NCI-H2227 treated with DMSO at 0.1 percent for 48 hours (cell line): ENCODE data around the gene CCDC174.
"Not testable (repeated sequence)": the region's sequence is repeated elsewhere in the genome, so short reads cannot be mapped to it uniquely, and the experiment has no call there.

Experiments used
- DNase-seq: peaks from one replicate; lab custom pipeline; 2025; lab: John Stamatoyannopoulos, UW

The CCDC174 gene

GRCh38 chr3:14627815-14628214 is 23.7 kb upstream of the CCDC174 start:
- no peak for DNase-seq

- no peak for DNase-seq
These were observed 23.2 kb upstream of the CCDC174 start for GRCh38 chr3:14628406-14628805.

- no peak for DNase-seq
These were observed 21.0 kb upstream of the CCDC174 start for GRCh38 chr3:14630404-14631100.

- no peak for DNase-seq
These were observed 20.5 kb upstream of the CCDC174 start for GRCh38 chr3:14631101-14631497.

GRCh38 chr3:14631687-14632441 is 19.7 kb upstream of the CCDC174 start:
- no peak for DNase-seq

GRCh38 chr3:14632442-14632930 is 19.1 kb upstream of the CCDC174 start:
- no peak for DNase-seq

- no peak for DNase-seq
These were observed 18.1 kb upstream of the CCDC174 start for GRCh38 chr3:14633417-14633816.

GRCh38 chr3:14633819-14634424 is 17.6 kb upstream of the CCDC174 start:
- DNase-seq = no peak

- DNase-seq = no peak
These were observed 16.7 kb upstream of the CCDC174 start for GRCh38 chr3:14634763-14635400.

GRCh38 chr3:14636496-14637087 is 15.0 kb upstream of the CCDC174 start:
- no peak for DNase-seq

- no peak for DNase-seq
These were observed 11.4 kb upstream of the CCDC174 start for GRCh38 chr3:14640157-14640562.

- no peak for DNase-seq
These were observed 10.8 kb upstream of the CCDC174 start for GRCh38 chr3:14640734-14641133.

GRCh38 chr3:14641346-14641745 is 10.2 kb upstream of the CCDC174 start:
- DNase-seq = no peak

GRCh38 chr3:14645453-14645852 is 6.1 kb upstream of the CCDC174 start:
- no peak for DNase-seq

- DNase-seq = no peak
These were observed 5.4 kb upstream of the CCDC174 start for GRCh38 chr3:14646131-14646573.

- DNase-seq = no peak
These were observed 4.8 kb upstream of the CCDC174 start for GRCh38 chr3:14646589-14647413.

GRCh38 chr3:14647976-14648955 is 3.3 kb upstream of the CCDC174 start:
- peak; percentile 49 for DNase-seq

GRCh38 chr3:14649466-14649865 is 2.1 kb upstream of the CCDC174 start:
- DNase-seq = no peak

GRCh38 chr3:14650193-14650592 is 1.4 kb upstream of the CCDC174 start:
- no peak for DNase-seq

GRCh38 chr3:14652360-14652907 is 872 bp downstream of the CCDC174 start:
- not testable (repeated sequence) for DNase-seq
